ENCODE measurements around the gene GAD2.

Gene GAD2

GRCh38 chr10:26225322-26225721 is 8.7 kb downstream of the GAD2 start:
- DNase-seq: no peak

GRCh38 chr10:26227786-26228185 is 11.2 kb downstream of the GAD2 start:
- no peak for DNase-seq

- DNase-seq: no peak
Measured at GRCh38 chr10:26232174-26232573, 15.6 kb downstream of the GAD2 start.

GRCh38 chr10:26235761-26236160 is 19.2 kb downstream of the GAD2 start:
- DNase-seq: no peak

GRCh38 chr10:26238378-26238777 is 21.8 kb downstream of the GAD2 start:
- DNase-seq: no peak

- no peak for DNase-seq
Measured at GRCh38 chr10:26242706-26243350, 26.3 kb downstream of the GAD2 start.

GRCh38 chr10:26243351-26243720 is 26.8 kb downstream of the GAD2 start:
- DNase-seq: no peak

- DNase-seq: no peak
Measured at GRCh38 chr10:26249681-26250080, 33.1 kb downstream of the GAD2 start.

- no peak for DNase-seq
Measured at GRCh38 chr10:26251925-26252324, 35.4 kb downstream of the GAD2 start.

- DNase-seq: no peak
Measured at GRCh38 chr10:26254616-26255015, 38.0 kb downstream of the GAD2 start.

GRCh38 chr10:26259341-26259740 is 42.8 kb downstream of the GAD2 start:
- DNase-seq: no peak

- no peak for DNase-seq
Measured at GRCh38 chr10:26269754-26270153, 53.2 kb downstream of the GAD2 start.

GRCh38 chr10:26274391-26274790 is 57.8 kb downstream of the GAD2 start:
- DNase-seq: no peak

- no peak for DNase-seq
Measured at GRCh38 chr10:26278295-26278694, 61.7 kb downstream of the GAD2 start.

GRCh38 chr10:26290236-26290635 is 73.7 kb downstream of the GAD2 start:
- no peak for DNase-seq

- DNase-seq: no peak
Measured at GRCh38 chr10:26291721-26292480, 75.3 kb downstream of the GAD2 start.

GRCh38 chr10:26296360-26296759 is 79.8 kb downstream of the GAD2 start:
- no peak for DNase-seq

- no peak for DNase-seq
Measured at GRCh38 chr10:26300001-26300400, 83.4 kb downstream of the GAD2 start.

GRCh38 chr10:26303366-26303765 is 86.8 kb downstream of the GAD2 start:
- DNase-seq: no peak

GRCh38 chr10:26310361-26310760 is 93.8 kb downstream of the GAD2 start:
- DNase-seq: no peak

GRCh38 chr10:26311383-26311940 is 94.9 kb downstream of the GAD2 start:
- DNase-seq: no peak

- DNase-seq: no peak
Measured at GRCh38 chr10:26314265-26315013, 97.9 kb downstream of the GAD2 start.

GRCh38 chr10:26318672-26319071 is 102.1 kb downstream of the GAD2 start:
- DNase-seq: no peak

- no peak for DNase-seq
Measured at GRCh38 chr10:26323219-26323618, 106.6 kb downstream of the GAD2 start.
